Natural killer cell (primary cell): ENCODE data around the gene ZNF735. TPM values are rescaled to one million over a fixed set of nuclear protein-coding genes. Genes with fewer than 3 reads are reported as not detected.
"Not testable (repeated sequence)": the region's sequence is repeated elsewhere in the genome, so short reads cannot be mapped to it uniquely, and the experiment has no call there.

ENCODE experiments used
- ATAC-seq, 3 donors: fragments of 150-1000 bp in 2 of 3; fragments of 200-7000 bp in 1 of 3; cut with Tn5 transposase; 1 replicate in 1 of 3; 2 replicates in 2 of 3; pipeline ENCODE4 v1.10.0; 2021; ENCODE audit warnings: mild to moderate bottlenecking in 2 of 3, moderate library complexity in 2 of 3
- DNase-seq, 2 donors: peaks; one replicate each; pipeline versions ENCODE4 v3.0.0 to v3.0.0-alpha.2; 2013 to 2021; ENCODE audit warnings: mixed read lengths in 1 of 2
- H3K27ac ChIP-seq: one replicate; pipeline ENCODE4 v1.5.1; 2013; ENCODE audit warnings: mild to moderate bottlenecking, low read length
- H3K27me3 ChIP-seq: one replicate; pipeline ENCODE4 v1.6.1; 2013; ENCODE audit warnings: low read length; ENCODE audit not compliant: control insufficient read depth, insufficient read depth
- H3K36me3 ChIP-seq: one replicate; pipeline ENCODE4 v1.6.1; 2013; ENCODE audit warnings: low read length; ENCODE audit not compliant: control insufficient read depth, insufficient read depth
- H3K4me1 ChIP-seq: one replicate; pipeline ENCODE4 v1.6.1; 2013; ENCODE audit warnings: low read length; ENCODE audit not compliant: control insufficient read depth, insufficient read depth
- H3K4me3 ChIP-seq: one replicate; pipeline ENCODE4 v1.5.1; 2013; ENCODE audit warnings: low read length
- H3K9me3 ChIP-seq: one replicate; pipeline ENCODE4 v1.6.1; 2013; ENCODE audit warnings: low read length; ENCODE audit not compliant: control insufficient read depth, insufficient read depth
- H3K27ac Mint-ChIP-seq, 2 donors: one replicate each; pipeline ENCODE4 v1.8.0; 2022; ENCODE audit warnings: mild to moderate bottlenecking in 2 of 2, mixed read lengths in 2 of 2, moderate library complexity in 1 of 2
- H3K27me3 Mint-ChIP-seq, 2 donors: one replicate each; pipeline ENCODE4 v1.8.0; 2022; ENCODE audit warnings: low read depth in 2 of 2, mixed read lengths in 2 of 2
- H3K36me3 Mint-ChIP-seq: one replicate; pipeline ENCODE4 v1.8.0; 2022; ENCODE audit warnings: mixed read lengths
- H3K4me1 Mint-ChIP-seq, 2 donors: one replicate each; pipeline ENCODE4 v1.8.0; 2022; ENCODE audit warnings: mixed read lengths in 2 of 2
- H3K4me3 Mint-ChIP-seq: one replicate; pipeline ENCODE4 v1.8.0; 2022; ENCODE audit warnings: mild to moderate bottlenecking, moderate library complexity, mixed read lengths
- H3K9me3 Mint-ChIP-seq, 2 donors: one replicate each; pipeline ENCODE4 v1.8.0; 2022; ENCODE audit warnings: mixed read lengths in 2 of 2
- CTCF ChIP-seq: fragments of 200-600 bp; IDR thresholded peaks from one replicate; pipeline ENCODE4 v1.8.0; 2022; ENCODE audit warnings: antibody characterized with exemption
- WGBS: methylation state at CpG from one replicate; pipeline ENCODE4 v1.1.7; 2013; ENCODE audit warnings: missing lambda C conversion rate; ENCODE audit not compliant: insufficient coverage; 5-methylcytosine and 5-hydroxymethylcytosine counted together
- intact Hi-C: fragments of 100-400 bp; cut with micrococcal nuclease; formaldehyde crosslinking; loops from one replicate; pipeline ENCODE4 v1.14.2; 2022
- total RNA-seq, 4 donors: library from RNA; stranded (reverse); fragments of 120-200 nt in 1 of 4; gene quantifications; one replicate each; pipeline versions ENCODE4 v1.2.3 to v1.2.4, GENCODE V29; 2013 to 2022

ZNF735 gene
- total RNA-seq, 3 donors from 2014 or later (not counting 1 experiment from before 2014, with no cell fraction given) = not detected

GRCh38 chr7:64187408-64187807 lies 19.6 kb upstream of the ZNF735 start:
- Mint-ChIP-seq H3K4me1 (no peaks in the 10 kb centered on the region), H3K9me3 (peaks cover 3 to 12% of the 10 kb centered on the region in 2 donors), H3K4me3 (no peak overlapping the region), H3K27me3 (no peaks in the 10 kb centered on the region), H3K36me3 (no peaks in the 10 kb centered on the region), H3K27ac (no peak overlapping the region)
- WGBS = 77% methylated on average over 3 of the region's 3 CpGs
- H3K4me3 ChIP-seq = no peak overlapping the region
- H3K9me3 ChIP-seq = peaks cover 7% of the 10 kb centered on the region
- H3K36me3 ChIP-seq = no peaks in the 10 kb centered on the region
- TF ChIP-seq CTCF = no peak
- DNase-seq = no peak
- no peaks in the 10 kb centered on the region for H3K27me3 ChIP-seq
- no peak overlapping the region for H3K27ac ChIP-seq
- intact Hi-C loops = loop anchor here (10.0 kb wide), 1 partner anchor 57 kb away; no protein-coding TSS in a partner anchor
- ATAC-seq = no peak
- H3K4me1 ChIP-seq = peaks cover 5% of the 10 kb centered on the region

GRCh38 chr7:64192148-64192704 lies 14.8 kb upstream of the ZNF735 start:
- Histone ChIP-seq H3K27ac (no peak overlapping the region), H3K9me3 (peaks cover 10% of the 10 kb centered on the region), H3K36me3 (no peaks in the 10 kb centered on the region), H3K4me3 (no peak overlapping the region), H3K4me1 (no peaks in the 10 kb centered on the region), H3K27me3 (no peaks in the 10 kb centered on the region)
- peaks cover 3 to 17% of the 10 kb centered on the region in 2 donors for H3K9me3 Mint-ChIP-seq
- WGBS = 94% methylated on average over 24 of the region's 24 CpGs
- intact Hi-C loops = no loop called here
- no peak for ATAC-seq
- no peak for DNase-seq
- no peak overlapping the region for H3K4me3 Mint-ChIP-seq
- H3K27me3 Mint-ChIP-seq = no peaks in the 10 kb centered on the region
- H3K4me1 Mint-ChIP-seq = no peaks in the 10 kb centered on the region
- no peak for TF ChIP-seq CTCF
- no peaks in the 10 kb centered on the region for H3K36me3 Mint-ChIP-seq
- H3K27ac Mint-ChIP-seq = no peak overlapping the region

- no peak for DNase-seq
- WGBS = 79% methylated on average over 8 of the region's 8 CpGs
- Mint-ChIP-seq H3K4me1 (no peaks in the 10 kb centered on the region), H3K36me3 (no peaks in the 10 kb centered on the region), H3K27ac (no peak overlapping the region), H3K27me3 (no peaks in the 10 kb centered on the region), H3K4me3 (no peak overlapping the region), H3K9me3 (peaks cover 3 to 17% of the 10 kb centered on the region in 2 donors)
- peaks cover 10% of the 10 kb centered on the region for H3K9me3 ChIP-seq
- H3K27me3 ChIP-seq = no peaks in the 10 kb centered on the region
- no peak for TF ChIP-seq CTCF
- no peaks in the 10 kb centered on the region for H3K36me3 ChIP-seq
- no peak overlapping the region for H3K4me3 ChIP-seq
- ATAC-seq = no peak
- intact Hi-C loops = no loop called here
- H3K27ac ChIP-seq = no peak overlapping the region
- no peaks in the 10 kb centered on the region for H3K4me1 ChIP-seq
These were observed 14.2 kb upstream of the ZNF735 start for GRCh38 chr7:64192775-64193174.

GRCh38 chr7:64219710-64220298 lies 12.8 kb downstream of the ZNF735 start:
- H3K27me3 Mint-ChIP-seq, H3K4me1 Mint-ChIP-seq, H3K4me3 ChIP-seq, H3K4me3 Mint-ChIP-seq, intact Hi-C loops, H3K27me3 ChIP-seq, H3K27ac ChIP-seq, H3K27ac Mint-ChIP-seq, H3K36me3 ChIP-seq, DNase-seq, ATAC-seq, H3K4me1 ChIP-seq: not testable (repeated sequence)
- peaks cover 23% of the 10 kb centered on the region for H3K9me3 ChIP-seq
- Mint-ChIP-seq H3K36me3 (peaks cover 34% of the 10 kb centered on the region), H3K9me3 (peaks cover 17 to 19% of the 10 kb centered on the region in 2 donors)
- 76% methylated on average over 3 of the region's 5 CpGs for WGBS
